Ramos (cell line): ENCODE data around the gene SPA17.

ENCODE experiments used
- in situ Hi-C: fragments of 300-500 bp; cut with MboI; formaldehyde crosslinking; loops from one replicate; pipeline ENCODE4 v1.14.3; 2022; ENCODE audit warnings: low sequenced_read_pairs; ENCODE audit not compliant: unreplicated experiment

SPA17 gene

GRCh38 chr11:124673333-124674167 lies at the start of gene SPA17, which contains the start of gene SIAE:
Gene SPA17 (plus strand): TSS chr11:124673904. CDS start chr11:124675265, 1,361 bp downstream.
Gene SIAE (minus strand): TSS chr11:124673739. CDS start chr11:124673708, 31 bp downstream.
- in situ Hi-C loops, result loop anchor here (10.0 kb wide), 1 partner anchor 81 kb away; the partner anchor contains the start of gene VSIG2

GRCh38 chr11:124625504-124626168 lies 48.1 kb upstream of the SPA17 start:
- in situ Hi-C loops, result no loop called here

GRCh38 chr11:124627546-124627945 lies 46.2 kb upstream of the SPA17 start:
- in situ Hi-C loops, result no loop called here

DNA sequence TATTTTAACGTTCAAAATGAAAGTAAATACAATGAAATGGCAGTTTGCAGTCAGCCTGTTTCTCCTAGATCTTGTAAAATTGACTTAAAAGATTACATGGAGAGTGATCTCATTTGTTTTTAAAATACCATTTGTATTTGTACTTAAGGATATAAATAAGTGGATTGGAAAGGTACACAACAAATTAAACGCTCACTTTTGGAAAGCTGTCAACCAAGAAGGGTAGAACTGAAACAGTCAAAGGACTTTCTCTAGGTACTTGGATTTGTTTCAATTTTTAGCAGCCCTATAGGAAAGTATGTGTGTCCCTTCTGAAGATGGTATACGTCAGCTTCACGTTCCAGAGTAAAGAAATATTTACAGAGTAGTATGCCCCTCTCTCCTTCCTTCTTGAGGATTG lies 43.7 kb upstream of the SPA17 start:
- in situ Hi-C loops, result no loop called here

GRCh38 chr11:124633355-124633754 lies 40.3 kb upstream of the SPA17 start:
- in situ Hi-C loops, result no loop called here

DNA sequence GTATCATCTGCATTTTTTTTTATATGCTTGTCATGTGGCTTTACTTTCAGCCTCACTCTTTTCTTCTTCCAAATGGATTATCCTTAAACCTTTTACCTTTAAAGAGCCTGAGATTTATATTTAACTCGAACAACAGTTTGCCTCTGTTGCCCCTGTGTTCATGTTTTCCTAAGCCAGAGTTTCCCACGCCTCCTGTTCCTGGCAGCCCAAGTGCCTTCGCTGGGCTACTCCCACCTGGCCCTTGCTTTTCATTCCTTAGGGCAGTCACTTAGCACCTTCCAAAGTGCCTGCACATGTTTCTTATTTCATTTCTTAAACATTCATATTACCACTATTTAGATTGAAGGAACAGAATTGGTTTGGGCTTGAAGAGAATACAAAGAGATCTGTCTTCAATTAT lies 37.8 kb upstream of the SPA17 start:
- in situ Hi-C loops, result no loop called here

DNA sequence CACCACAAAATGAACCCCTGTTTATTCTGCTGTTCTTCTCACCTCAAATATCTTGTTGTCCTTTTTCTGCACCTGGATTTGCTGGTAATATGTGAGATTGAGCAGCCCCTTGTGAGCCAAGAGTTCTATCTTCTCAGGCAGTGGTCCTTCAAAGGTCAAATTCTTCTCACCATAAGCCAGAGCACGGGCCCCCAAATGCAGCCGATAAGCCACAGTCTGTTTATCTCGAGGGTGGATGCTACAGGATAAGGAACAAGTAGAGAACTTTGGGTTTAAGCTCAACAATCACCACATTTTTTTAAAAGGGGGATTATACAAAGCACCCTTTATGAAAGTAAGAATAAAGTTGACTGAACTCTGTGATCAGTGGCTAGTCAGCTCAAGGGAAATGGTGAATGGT lies 35.2 kb upstream of the SPA17 start:
- in situ Hi-C loops, result no loop called here

GRCh38 chr11:124639186-124639585 lies 34.5 kb upstream of the SPA17 start:
- in situ Hi-C loops, result no loop called here

GRCh38 chr11:124640666-124641065 lies 33.0 kb upstream of the SPA17 start:
- in situ Hi-C loops, result no loop called here

GRCh38 chr11:124642628-124643027 lies 31.1 kb upstream of the SPA17 start:
- in situ Hi-C loops, result no loop called here

GRCh38 chr11:124643042-124643604 lies 30.6 kb upstream of the SPA17 start:
- in situ Hi-C loops, result no loop called here

DNA sequence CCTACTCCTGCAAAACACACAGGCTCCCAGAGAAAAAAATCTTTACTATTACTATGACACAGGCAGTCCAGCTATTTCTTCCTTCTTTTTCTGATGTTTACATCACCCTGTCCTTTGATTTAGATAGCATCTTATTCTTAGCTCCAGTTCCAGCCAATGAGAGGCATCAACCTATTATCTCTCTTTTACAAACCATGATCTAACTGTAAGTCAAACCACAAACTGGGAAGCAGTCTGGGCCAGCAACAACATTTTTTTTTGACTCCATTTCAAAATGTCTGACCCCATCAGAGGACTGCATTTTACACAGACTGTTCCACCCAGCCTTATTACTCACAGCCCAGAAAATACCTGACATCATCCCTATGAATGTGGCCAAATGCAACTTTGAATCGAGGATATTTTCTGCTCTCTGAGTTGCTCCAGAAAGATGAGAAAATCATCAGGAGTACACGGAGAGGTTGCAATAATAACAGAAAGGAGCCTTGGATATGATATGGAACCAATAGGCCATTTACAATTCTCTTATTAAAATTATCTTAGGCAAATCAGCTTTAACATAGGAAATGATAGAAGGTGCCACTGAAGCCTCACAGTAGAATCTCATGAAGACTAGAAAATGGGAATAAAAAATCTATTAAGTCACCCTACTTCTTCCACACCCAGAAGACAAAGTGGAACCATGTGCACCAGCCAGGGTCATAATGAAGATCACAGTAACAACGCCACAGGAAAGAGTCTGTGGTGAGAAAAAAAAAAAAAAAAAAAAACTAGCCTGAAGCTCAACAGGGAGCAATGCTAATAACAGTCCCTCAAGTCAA lies 29.9 kb upstream of the SPA17 start:
- in situ Hi-C loops, result no loop called here

DNA sequence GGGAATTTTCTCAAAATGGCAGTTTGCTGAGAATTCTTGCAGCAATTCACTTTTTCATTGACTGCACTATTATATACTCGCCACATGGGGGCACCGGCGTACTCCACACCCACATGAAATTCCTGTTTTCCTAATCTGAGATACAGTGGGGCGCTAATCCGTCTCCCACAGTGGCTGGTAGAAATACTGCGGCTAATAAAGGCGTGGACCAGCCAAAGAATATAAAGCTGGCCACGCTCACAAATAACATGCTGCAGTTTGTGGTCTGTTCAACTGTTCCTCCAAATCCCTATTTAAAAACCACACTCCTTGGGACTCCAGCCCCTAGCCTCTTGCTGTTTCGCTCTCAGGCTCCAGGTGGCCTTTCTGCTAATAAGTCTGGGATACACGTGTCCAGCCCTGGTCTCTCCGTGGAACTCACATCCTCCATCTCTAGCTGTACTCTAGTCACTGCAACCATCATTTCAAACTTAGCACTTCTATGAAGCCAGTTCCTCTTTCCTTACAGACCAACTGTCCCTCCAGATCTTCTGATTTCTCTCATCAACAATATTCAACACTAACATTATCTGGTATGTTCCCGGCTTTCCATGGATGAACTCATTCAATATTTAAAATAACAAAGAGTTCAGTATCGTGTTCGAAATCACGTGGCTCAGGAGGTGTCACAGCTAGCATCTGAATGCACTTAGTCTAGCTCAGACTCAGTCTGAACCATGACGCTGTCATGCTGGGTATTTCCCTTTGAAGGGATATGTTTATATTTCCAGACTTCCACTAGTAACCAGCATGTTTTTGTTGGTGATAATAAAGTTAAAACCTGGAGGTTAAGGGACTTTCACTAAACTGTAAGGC lies 29.1 kb upstream of the SPA17 start:
- in situ Hi-C loops, result no loop called here

DNA sequence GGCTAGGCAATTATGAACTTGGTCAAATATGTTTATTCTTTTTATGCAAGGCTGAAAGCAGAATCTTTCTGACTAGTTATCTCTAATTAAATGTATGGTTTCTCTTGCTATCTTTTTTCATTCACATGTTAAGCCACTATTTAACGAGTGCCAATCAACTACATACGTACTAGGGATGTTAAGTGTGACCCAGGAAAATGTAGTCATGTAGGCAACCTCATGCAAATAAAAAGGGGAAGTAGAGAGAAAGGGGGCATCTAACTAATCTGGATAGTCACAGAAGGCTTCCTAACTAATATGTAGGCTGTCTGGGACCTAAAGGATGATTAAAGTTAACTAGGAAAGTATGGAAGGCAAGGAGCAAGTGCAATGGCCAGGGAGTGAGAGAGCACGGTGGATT lies 27.6 kb upstream of the SPA17 start:
- in situ Hi-C loops, result no loop called here

- in situ Hi-C loops, result no loop called here
Measured at GRCh38 chr11:124648610-124649009, 25.1 kb upstream of the SPA17 start.

DNA sequence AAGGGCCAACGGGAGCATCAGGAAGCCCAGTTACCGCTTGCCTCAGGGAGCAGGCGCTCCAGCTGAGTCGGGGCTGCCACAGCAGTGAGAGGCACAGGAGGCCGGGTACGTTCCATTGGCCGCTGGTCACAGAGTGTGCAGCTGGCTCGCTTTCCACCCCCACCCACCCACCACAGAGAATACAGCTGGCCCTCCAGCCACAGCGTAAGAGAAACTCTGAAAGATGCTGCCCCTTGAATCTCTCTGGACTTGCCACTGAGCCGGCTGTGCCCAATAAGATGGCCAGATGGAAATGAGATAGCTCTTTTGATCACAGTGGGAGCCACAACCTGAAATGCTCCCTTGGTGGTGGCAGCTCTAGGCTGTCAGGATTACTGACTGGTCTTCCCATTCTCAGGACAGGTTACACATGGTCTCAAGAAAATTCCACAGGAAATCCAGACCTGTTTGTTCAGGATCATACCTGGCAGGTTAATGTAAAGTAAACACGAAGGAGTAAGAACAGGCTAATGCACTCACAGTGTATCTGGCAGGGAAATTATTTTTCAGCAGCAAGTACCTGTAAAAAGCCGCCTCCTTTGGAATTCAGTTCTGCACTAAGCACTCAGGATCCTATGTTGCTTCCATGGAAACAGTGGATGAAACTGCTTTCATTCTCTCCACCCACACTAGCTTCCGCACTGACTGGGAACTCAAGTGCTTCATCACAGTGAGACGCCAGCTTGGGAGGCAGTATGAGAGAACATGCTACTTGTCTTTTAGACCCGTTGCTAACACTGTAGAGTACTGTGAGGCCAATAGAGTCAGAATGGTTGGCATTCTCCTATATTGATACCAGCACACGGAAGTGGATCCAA lies 16.7 kb upstream of the SPA17 start:
- in situ Hi-C loops, result loop anchor here (10.0 kb wide), 1 partner anchor 178 kb away; no protein-coding TSS in a partner anchor

- in situ Hi-C loops, result loop anchor here (10.0 kb wide), 1 partner anchor 177 kb away; no protein-coding TSS in a partner anchor
Measured at GRCh38 chr11:124657904-124658303, 15.8 kb upstream of the SPA17 start.

DNA sequence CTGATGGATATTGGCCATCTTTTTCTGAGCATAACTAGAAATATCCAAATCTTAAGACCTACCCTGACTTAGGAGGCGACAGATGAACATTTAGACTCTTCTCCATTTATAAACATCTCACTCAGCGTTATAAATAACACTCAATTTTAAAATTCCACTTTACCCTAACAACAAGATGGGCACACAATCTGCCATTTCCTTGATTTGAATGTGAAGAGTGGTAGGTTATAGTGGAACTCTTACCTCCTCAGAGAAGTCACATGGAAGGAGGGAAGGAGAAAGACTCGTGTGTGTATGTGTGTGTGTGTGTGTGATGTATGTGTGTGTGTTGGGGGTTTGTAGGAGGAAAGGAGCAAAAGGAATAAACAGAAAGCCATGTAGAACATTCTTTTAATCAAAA lies 15.2 kb upstream of the SPA17 start:
- in situ Hi-C loops, result loop anchor here (10.0 kb wide), 1 partner anchor 176 kb away; no protein-coding TSS in a partner anchor
